ENCODE measurements around the gene OLR1. TPM values are rescaled to one million over a fixed set of nuclear protein-coding genes. Genes with fewer than 3 reads are reported as not detected.
A peak's percentile ranks its signal among the peaks of the same experiment; 100 is the strongest.

Gene OLR1
- total RNA-seq, 1 experiment from 2014 or later = 0.12 TPM

GRCh38 chr12:10215436-10215835 is 43.5 kb upstream of the OLR1 start:
- no peak for TF ChIP-seq REST (IDR thresholded peaks at IDR 0.05; ENCODE audit: low read depth)
- no peak for TF ChIP-seq ZFX (IDR thresholded peaks at IDR 0.05)
- TF ChIP-seq SP1 (IDR thresholded peaks at IDR 0.05; ENCODE audit: low read depth) = no peak
- no peak for TF ChIP-seq ZBTB33 (IDR thresholded peaks at IDR 0.05; ENCODE audit: extremely low read depth, insufficient replicate concordance, low read length)
- TF ChIP-seq RAD21 (IDR thresholded peaks at IDR 0.05; ENCODE audit: low read depth) = no peak
- TF ChIP-seq CTCF (IDR thresholded peaks at IDR 0.05 in 2 of 3, conservative IDR thresholded peaks at IDR 0.05 in 1 of 3; ENCODE audit: borderline replicate concordance in 1 of 3, insufficient read depth in 1 of 3, low read depth in 2 of 3, low read length in 2 of 3) = no peak
- TF ChIP-seq FOSL1 (IDR thresholded peaks at IDR 0.05; ENCODE audit: low read depth) = no peak
- TF ChIP-seq MAX (IDR thresholded peaks at IDR 0.05) = no peak
- TF ChIP-seq SIN3A (IDR thresholded peaks at IDR 0.05; ENCODE audit: low read depth) = no peak
- no peak for TF ChIP-seq CEBPB (IDR thresholded peaks at IDR 0.05; ENCODE audit: low read depth)
- Histone ChIP-seq H3K36me3 (ENCODE audit: control insufficient read depth in 1 of 2, insufficient read depth in 2 of 2, low read length in 2 of 2) (peaks cover 5 to 8% of the 10 kb centered on the region in 2 experiments; a peak in 1 of 4 replicates), H3K27ac (ENCODE audit: low read depth, low read length) (no peak overlapping the region), H3K4me2 (ENCODE audit: low read length) (peak overlapping the region; percentile 81), H2AFZ (ENCODE audit: low read depth, low read length, poor library complexity, severe bottlenecking) (no peak overlapping the region), H3K9ac (ENCODE audit: low read length) (no peak overlapping the region), H3K9me2 (ENCODE audit: insufficient read depth) (no peaks in the 10 kb centered on the region), H3K9me3 (ENCODE audit: control insufficient read depth in 1 of 2, insufficient read depth in 1 of 2, low read depth in 1 of 2, low read length in 2 of 2) (no peaks in the 10 kb centered on the region), H3K79me2 (ENCODE audit: insufficient read depth, low read length) (peaks cover 15% of the 10 kb centered on the region), H4K20me1 (ENCODE audit: insufficient read depth) (no peaks in the 10 kb centered on the region), H3K4me3 (replicated peaks in 1 of 2; ENCODE audit: low read depth in 1 of 2, low read length in 2 of 2) (no peak overlapping the region), H3K4me1 (ENCODE audit: control insufficient read depth in 1 of 2, insufficient read depth in 2 of 2, low read length in 2 of 2) (peaks cover 22 to 44% of the 10 kb centered on the region in 2 experiments; a peak in 3 of 4 replicates), H3K27me3 (ENCODE audit: insufficient read depth, low read length) (no peaks in the 10 kb centered on the region)
- intact Hi-C loops (cut with micrococcal nuclease) = no loop called here
- POLR2A ChIA-PET = no interaction called here
- RAD21 ChIA-PET (ENCODE audit: low non-redundant PET in 1 of 2, low total read pairs in 2 of 2, uncharacterized antibody in 2 of 2, unreplicated experiment in 2 of 2) = no interaction called here
- CTCF ChIA-PET = no interaction called here
- BruUV-seq (replicated peaks) = no TSS peak
- DNase-seq (ENCODE audit: low read depth, low spot score) (no peak), ATAC-seq (no peak)

Data from HCT116 (cell line).